GM23338 (cell line): ENCODE results near the gene CGRRF1. TPM values are rescaled to one million over a fixed set of nuclear protein-coding genes. Genes with fewer than 3 reads are reported as not detected.

ENCODE experiments used
- ATAC-seq: fragments of 200-7000 bp; cut with Tn5 transposase; 3 replicates; pipeline ENCODE4 v1.9.1; 2020
- DNase-seq: peaks from one replicate; pipeline ENCODE4 v3.0.0-alpha.2; 2015; ENCODE audit warnings: low spot score
- H2AFZ ChIP-seq: fragments of 200-600 bp; sonication (generic); 2 replicates; pipeline ENCODE4 v1.8.0; 2016; ENCODE audit warnings: antibody characterized with exemption, mild to moderate bottlenecking, moderate library complexity
- H3F3A ChIP-seq: fragments of 200-600 bp; sonication (generic); replicated peaks from 2 replicates; pipeline ENCODE4 v1.8.0; 2017; ENCODE audit warnings: antibody characterized with exemption, mixed run types, low read depth
- H3K27ac ChIP-seq: fragments of 200-600 bp; sonication (generic); 2 replicates; pipeline ENCODE4 v1.6.1; 2016; ENCODE audit warnings: low read depth
- H3K27me3 ChIP-seq: fragments of 200-600 bp; sonication (generic); 2 replicates; pipeline ENCODE4 v1.8.0; 2016; ENCODE audit warnings: mild to moderate bottlenecking, mixed run types, moderate library complexity; ENCODE audit not compliant: insufficient read depth
- H3K36me3 ChIP-seq: fragments of 200-600 bp; sonication (generic); 2 replicates; pipeline ENCODE4 v1.8.0; 2016; ENCODE audit warnings: mild to moderate bottlenecking; ENCODE audit not compliant: insufficient read depth
- H3K4me1 ChIP-seq: fragments of 200-600 bp; sonication (generic); 2 replicates; pipeline ENCODE4 v1.8.0; 2016; ENCODE audit warnings: mild to moderate bottlenecking, moderate library complexity; ENCODE audit not compliant: insufficient read depth
- H3K4me2 ChIP-seq: fragments of 200-600 bp; sonication (generic); 2 replicates; pipeline ENCODE4 v1.7.1; 2017; ENCODE audit warnings: mixed run types
- H3K4me3 ChIP-seq: fragments of 200-600 bp; sonication (generic); 2 replicates; pipeline ENCODE4 v1.6.1; 2016; ENCODE audit warnings: mixed run types
- H3K79me2 ChIP-seq: fragments of 200-600 bp; sonication (generic); replicated peaks from 2 replicates; pipeline ENCODE4 v1.8.0; 2017; ENCODE audit warnings: mild to moderate bottlenecking; ENCODE audit not compliant: insufficient read depth
- H3K9me2 ChIP-seq: fragments of 200-600 bp; sonication (generic); 2 replicates; pipeline ENCODE4 v1.8.0; 2017; ENCODE audit not compliant: insufficient read depth
- H4K20me1 ChIP-seq: fragments of 200-600 bp; sonication (generic); replicated peaks from 2 replicates; pipeline ENCODE4 v1.8.0; 2017; ENCODE audit warnings: mild to moderate bottlenecking; ENCODE audit not compliant: insufficient read depth
- H3K27ac Mint-ChIP-seq: 2 replicates; pipeline ENCODE4 v1.8.0; 2020; ENCODE audit warnings: inconsistent platforms, mild to moderate bottlenecking, moderate library complexity, mixed read lengths
- H3K27me3 Mint-ChIP-seq: 3 replicates; pipeline ENCODE4 v1.8.0; 2022; ENCODE audit warnings: low read depth, mild to moderate bottlenecking, moderate library complexity, mixed read lengths, inconsistent platforms; ENCODE audit not compliant: insufficient read depth, poor library complexity
- H3K36me3 Mint-ChIP-seq: 3 replicates; pipeline ENCODE4 v1.8.0; 2021; ENCODE audit warnings: low read depth, mild to moderate bottlenecking, inconsistent platforms, moderate library complexity, mixed read lengths
- H3K4me1 Mint-ChIP-seq: 3 replicates; pipeline ENCODE4 v1.8.0; 2020; ENCODE audit warnings: mild to moderate bottlenecking, inconsistent platforms, mixed read lengths
- H3K4me3 Mint-ChIP-seq: 3 replicates; pipeline ENCODE4 v1.8.0; 2021; ENCODE audit warnings: moderate library complexity, mild to moderate bottlenecking, inconsistent platforms, mixed read lengths
- H3K9me3 Mint-ChIP-seq: 3 replicates; pipeline ENCODE4 v1.8.0; 2020; ENCODE audit warnings: moderate library complexity, mild to moderate bottlenecking, inconsistent platforms, mixed read lengths
- CREB1 ChIP-seq: fragments of 250-450 bp; sonication (Bioruptor Pico); IDR thresholded peaks from 2 replicates; pipeline ENCODE4 v1.5.0; 2020; ENCODE audit warnings: low read depth, mild to moderate bottlenecking, moderate library complexity
- CTCF ChIP-seq, 2 experiments: fragments of 200-600 bp in 1 of 2; sonication (generic) in 1 of 2; conservative IDR thresholded peaks; 2 replicates each; pipeline versions ENCODE4 v1.5.1 to v1.6.1; 2016 to 2017; ENCODE audit warnings: antibody characterized with exemption in 2 of 2, low read depth in 2 of 2, mild to moderate bottlenecking in 2 of 2, moderate library complexity in 1 of 2
- ETS1 ChIP-seq: IDR thresholded peaks from 2 replicates; pipeline ENCODE4 v1.6.1; 2016; ENCODE audit warnings: antibody characterized with exemption
- EZH2 ChIP-seq: fragments of 200-600 bp; sonication (generic); IDR thresholded peaks from one replicate; pipeline ENCODE4 v1.8.0; 2017; ENCODE audit warnings: antibody characterized with exemption, mild to moderate bottlenecking, low read depth; ENCODE audit not compliant: unreplicated experiment
- EZH2phosphoT487 ChIP-seq: fragments of 200-600 bp; sonication (generic); IDR thresholded peaks from one replicate; pipeline ENCODE4 v1.8.1; 2018; ENCODE audit warnings: antibody characterized with exemption; ENCODE audit not compliant: unreplicated experiment
- JUNB ChIP-seq: IDR thresholded peaks from one replicate; pipeline ENCODE4 v1.6.1; 2016; ENCODE audit warnings: antibody characterized with exemption; ENCODE audit not compliant: unreplicated experiment
- NANOG ChIP-seq: IDR thresholded peaks from 2 replicates; pipeline ENCODE4 v1.6.1; 2016; ENCODE audit warnings: antibody characterized with exemption, borderline replicate concordance
- POLR2AphosphoS5 ChIP-seq: IDR thresholded peaks from 2 replicates; pipeline ENCODE4 v1.6.1; 2016; ENCODE audit warnings: antibody characterized with exemption, low read depth
- REST ChIP-seq: IDR thresholded peaks from one replicate; pipeline ENCODE4 v1.6.1; 2018; ENCODE audit warnings: antibody characterized with exemption; ENCODE audit not compliant: unreplicated experiment
- STAT1 ChIP-seq: IDR thresholded peaks from one replicate; pipeline ENCODE4 v1.6.1; 2016; ENCODE audit warnings: antibody characterized with exemption; ENCODE audit not compliant: unreplicated experiment
- ZNF114 ChIP-seq: fragments of 250-450 bp; sonication (Bioruptor Pico); IDR thresholded peaks from 2 replicates; pipeline ENCODE4 v1.5.0; 2020; ENCODE audit warnings: mild to moderate bottlenecking, moderate library complexity
- ZNF331 ChIP-seq: fragments of 250-450 bp; sonication (Bioruptor Pico); IDR thresholded peaks from 2 replicates; pipeline ENCODE4 v1.5.0; 2020; ENCODE audit warnings: low read depth, mild to moderate bottlenecking, moderate library complexity
- ZNF462 ChIP-seq: fragments of 250-450 bp; sonication (Bioruptor Pico); IDR thresholded peaks from 2 replicates; pipeline ENCODE4 v1.5.0; 2020; ENCODE audit warnings: mild to moderate bottlenecking, moderate library complexity
- polyA plus RNA-seq: library from polyadenylated mRNA; unstranded; fragments of >200 nt; fragmentation: Nextera tagmentation; extraction: Ambion mirVana; gene quantifications from 2 replicates; pipeline ENCODE4 v1.2.1, GENCODE V29; 2016
- total RNA-seq: library from RNA; depleted of rRNA; stranded (reverse); fragments of >200 nt; shearing (Covaris generic); gene quantifications from 2 replicates; pipeline ENCODE4 v1.2.3, GENCODE V29; 2014

The CGRRF1 gene
- total and polyA plus RNA-seq, 2 experiments from 2014 or later = 18.8 to 28.3 TPM

- no peak overlapping the region for H3K4me3 Mint-ChIP-seq
- no peaks in the 10 kb centered on the region for H3K36me3 Mint-ChIP-seq
- H3K9me3 Mint-ChIP-seq = no peaks in the 10 kb centered on the region
- peaks cover 23% of the 10 kb centered on the region for H3K27me3 ChIP-seq
- H3K27me3 Mint-ChIP-seq = peaks cover 20% of the 10 kb centered on the region
- ATAC-seq (no peak), DNase-seq (no peak)
- H3K36me3 ChIP-seq = no peaks in the 10 kb centered on the region
- H3K4me1 Mint-ChIP-seq = peaks cover 4% of the 10 kb centered on the region; the same call in 1 of the 3 replicates
- H4K20me1 ChIP-seq = no peaks in the 10 kb centered on the region
- no peaks in the 10 kb centered on the region for H3F3A ChIP-seq
- H3K27ac ChIP-seq = no peak overlapping the region
- H3K4me2 ChIP-seq = no peak overlapping the region
- H2AFZ ChIP-seq = no peak overlapping the region
- H3K79me2 ChIP-seq = no peaks in the 10 kb centered on the region
- H3K4me3 ChIP-seq = no peak overlapping the region
- H3K9me2 ChIP-seq = no peaks in the 10 kb centered on the region
- TF ChIP-seq JUNB = no peak
- TF ChIP-seq ZNF462 (CRISPR knock-in tag) = no peak
- TF ChIP-seq ETS1 = no peak
- TF ChIP-seq POLR2AphosphoS5 = no peak
- no peak for TF ChIP-seq CTCF (conservative IDR thresholded peaks at IDR 0.05; ENCODE audit: low read depth in 2 of 2)
- TF ChIP-seq EZH2phosphoT487 = no peak
- TF ChIP-seq CREB1 (CRISPR knock-in tag) = no peak
- no peak for TF ChIP-seq NANOG
- TF ChIP-seq STAT1 = no peak
- no peak for TF ChIP-seq EZH2
- TF ChIP-seq REST = no peak
- no peak for TF ChIP-seq ZNF331 (CRISPR knock-in tag)
- TF ChIP-seq ZNF114 = no peak
- peaks cover 7% of the 10 kb centered on the region for H3K4me1 ChIP-seq
- no peak overlapping the region for H3K27ac Mint-ChIP-seq
These were observed 52.6 kb downstream of the CGRRF1 start for GRCh38 chr14:54562334-54562733.
